ENCODE results near the gene PYHIN1. TPM values are rescaled to one million over a fixed set of nuclear protein-coding genes. Genes with fewer than 3 reads are reported as not detected.
A peak's percentile ranks its signal among the peaks of the same experiment; 100 is the strongest.
"Not testable (repeated sequence)": the region's sequence is repeated elsewhere in the genome, so short reads cannot be mapped to it uniquely, and the experiment has no call there.

PYHIN1 gene
- total and polyA plus RNA-seq, 3 experiments from 2014 or later = 23.9 to 110 (median 24.2) TPM

DNA sequence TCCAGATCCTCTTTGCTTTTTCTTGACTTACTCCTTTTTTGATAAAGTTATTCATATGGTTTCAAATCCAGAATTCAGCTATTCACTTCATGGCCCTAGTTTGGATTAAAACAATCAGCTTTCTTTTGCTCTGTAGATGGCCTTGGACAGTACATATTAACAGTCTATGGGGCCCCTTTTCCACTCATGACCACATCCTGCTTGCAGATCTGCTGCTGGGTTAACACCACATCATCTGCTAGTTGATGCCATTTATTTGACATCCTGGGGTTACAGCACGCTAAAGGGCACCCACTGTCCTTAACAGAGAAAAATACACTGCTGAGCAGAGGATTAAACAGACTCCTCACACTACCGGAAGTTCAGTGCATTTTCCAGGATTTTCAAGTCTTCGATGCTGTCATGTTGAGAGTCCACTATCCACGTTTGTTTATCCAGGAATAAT, 77.4 kb downstream of the PYHIN1 start:
- Histone ChIP-seq H3K36me3 (ENCODE audit: insufficient read depth, low read length) (no peaks in the 10 kb centered on the region), H3K27me3 (ENCODE audit: insufficient read depth, low read length, poor library complexity, severe bottlenecking) (no peaks in the 10 kb centered on the region), H3K9me3 (ENCODE audit: low read length) (no peaks in the 10 kb centered on the region), H3K4me3 (ENCODE audit: low read length) (peak overlapping the region; percentile 87), H3K4me1 (ENCODE audit: insufficient read depth, low read length) (peaks cover 16% of the 10 kb centered on the region), H3K27ac (ENCODE audit: low read depth, low read length) (peak overlapping the region; percentile 46)
- H3K9me3 Mint-ChIP-seq = no peaks in the 10 kb centered on the region
- no peaks in the 10 kb centered on the region for H3K27me3 Mint-ChIP-seq
- H3K4me1 Mint-ChIP-seq = peaks cover 42 to 61% (median 55%) of the 10 kb centered on the region in 3 donors
- peak; percentile 40 to 85 (median 47) for DNase-seq
- peak overlapping the region; percentile 92 to 97 (median 97) for H3K4me3 Mint-ChIP-seq
- peak overlapping the region; percentile 83 to 98 (median 92) for H3K27ac Mint-ChIP-seq
- CTCF ChIA-PET = interaction anchor here (0.7 to 2.0 kb wide), 3 partner anchors 9 to 63 kb away, joined by 3 to 6 read pairs (median 5); no protein-coding TSS in a partner anchor
- peaks cover 4 to 28% (median 5%) of the 10 kb centered on the region in 3 donors for H3K36me3 Mint-ChIP-seq
- POLR2A ChIA-PET = interaction anchor here (0.6 to 1.7 kb wide), 4 partner anchors 10 to 79 kb away, joined by 4 to 5 read pairs (median 4); partner anchors contain the start of gene AIM2

- Histone ChIP-seq H3K36me3 (ENCODE audit: insufficient read depth, low read length) (peaks cover 1% of the 10 kb centered on the region), H3K9me3 (ENCODE audit: low read length) (no peaks in the 10 kb centered on the region), H3K27me3 (ENCODE audit: insufficient read depth, low read length, poor library complexity, severe bottlenecking) (no peaks in the 10 kb centered on the region), H3K4me1 (ENCODE audit: insufficient read depth, low read length) (peaks cover 21% of the 10 kb centered on the region), H3K27ac (ENCODE audit: low read depth, low read length) (peak overlapping the region; percentile 46), H3K4me3 (ENCODE audit: low read length) (peak overlapping the region; percentile 87)
- CTCF ChIA-PET = interaction anchor here (0.7 to 2.0 kb wide), 4 partner anchors 9 to 62 kb away, joined by 3 to 6 read pairs (median 4); no protein-coding TSS in a partner anchor
- H3K4me1 Mint-ChIP-seq = peaks cover 47 to 67% (median 61%) of the 10 kb centered on the region in 3 donors
- POLR2A ChIA-PET = interaction anchor here (1.0 to 1.7 kb wide), 3 partner anchors 11 to 80 kb away, joined by 4 to 5 read pairs (median 4); partner anchors contain the start of gene AIM2
- H3K4me3 Mint-ChIP-seq = peak overlapping the region; percentile 92 to 97 (median 97)
- no peaks in the 10 kb centered on the region for H3K9me3 Mint-ChIP-seq
- peak in 1 of 5 donors; percentile 7 for DNase-seq
- peaks cover 4 to 33% (median 7%) of the 10 kb centered on the region in 3 donors for H3K36me3 Mint-ChIP-seq
- no peaks in the 10 kb centered on the region for H3K27me3 Mint-ChIP-seq
- peak overlapping the region; percentile 83 to 98 (median 92) for H3K27ac Mint-ChIP-seq
Measured at GRCh38 chr1:159009287-159009686, 77.9 kb downstream of the PYHIN1 start.

GRCh38 chr1:159009704-159010361, 78.5 kb downstream of the PYHIN1 start, which contains the start of gene IFI16:
Gene IFI16, plus strand, starts transcription at chr1:159009907. Its CDS starts 4,774 bp downstream, at chr1:159014681.
- Histone ChIP-seq H3K27ac (ENCODE audit: low read depth, low read length) (peak within 1 kb of the TSS; percentile 46), H3K9me3 (ENCODE audit: low read length) (no peaks in the 10 kb centered on the region), H3K4me1 (ENCODE audit: insufficient read depth, low read length) (peaks cover 27% of the 10 kb centered on the region), H3K27me3 (ENCODE audit: insufficient read depth, low read length, poor library complexity, severe bottlenecking) (no peaks in the 10 kb centered on the region), H3K4me3 (ENCODE audit: low read length) (peak within 1 kb of the TSS; percentile 87), H3K36me3 (ENCODE audit: insufficient read depth, low read length) (peaks cover 5% of the 10 kb centered on the region)
- peaks cover 4 to 38% (median 10%) of the 10 kb centered on the region in 3 donors for H3K36me3 Mint-ChIP-seq
- H3K4me3 Mint-ChIP-seq = peak within 1 kb of the TSS; percentile 92 to 97 (median 97)
- CTCF ChIA-PET = interaction anchor here (1.1 to 2.0 kb wide), 3 partner anchors 10 to 62 kb away, joined by 4 to 6 read pairs (median 5); no protein-coding TSS in a partner anchor
- peak within 1 kb of the TSS; percentile 83 to 98 (median 92) for H3K27ac Mint-ChIP-seq
- H3K9me3 Mint-ChIP-seq = no peaks in the 10 kb centered on the region
- H3K27me3 Mint-ChIP-seq = no peaks in the 10 kb centered on the region
- POLR2A ChIA-PET = interaction anchor here (1.2 to 1.7 kb wide), 3 partner anchors 10 to 66 kb away, joined by 4 to 7 read pairs (median 5); partner anchors contain the start of gene AIM2
- peak in 4 of 5 donors; percentile 32 to 68 (median 62) for DNase-seq
- peaks cover 51 to 72% (median 66%) of the 10 kb centered on the region in 3 donors for H3K4me1 Mint-ChIP-seq

- H3K4me3 ChIP-seq (ENCODE audit: low read length) = peak overlapping the region; percentile 87
- peak overlapping the region; percentile 46 for H3K27ac ChIP-seq (ENCODE audit: low read depth, low read length)
- Mint-ChIP-seq H3K27me3 (no peaks in the 10 kb centered on the region), H3K4me3 (peak overlapping the region; percentile 92 to 97 (median 97)), H3K36me3 (peaks cover 7 to 42% (median 15%) of the 10 kb centered on the region in 3 donors), H3K9me3 (no peaks in the 10 kb centered on the region), H3K27ac (peak overlapping the region; percentile 83 to 98 (median 92)), H3K4me1 (peaks cover 56 to 78% (median 70%) of the 10 kb centered on the region in 3 donors)
- H3K4me1 ChIP-seq (ENCODE audit: insufficient read depth, low read length) = peaks cover 33% of the 10 kb centered on the region
- H3K27me3 ChIP-seq (ENCODE audit: insufficient read depth, low read length, poor library complexity, severe bottlenecking) = no peaks in the 10 kb centered on the region
- ChIA-PET POLR2A (interaction anchor here (1.5 kb wide), 1 partner anchor 12 kb away, joined by 7 read pairs; no protein-coding TSS in a partner anchor), CTCF (interaction anchor here (1.1 kb wide), 1 partner anchor 12 kb away, joined by 4 read pairs; no protein-coding TSS in a partner anchor)
- no peak for DNase-seq
- no peaks in the 10 kb centered on the region for H3K9me3 ChIP-seq (ENCODE audit: low read length)
- peaks cover 5% of the 10 kb centered on the region for H3K36me3 ChIP-seq (ENCODE audit: insufficient read depth, low read length)
Measured at GRCh38 chr1:159010391-159010790, 79.0 kb downstream of the PYHIN1 start.

DNA sequence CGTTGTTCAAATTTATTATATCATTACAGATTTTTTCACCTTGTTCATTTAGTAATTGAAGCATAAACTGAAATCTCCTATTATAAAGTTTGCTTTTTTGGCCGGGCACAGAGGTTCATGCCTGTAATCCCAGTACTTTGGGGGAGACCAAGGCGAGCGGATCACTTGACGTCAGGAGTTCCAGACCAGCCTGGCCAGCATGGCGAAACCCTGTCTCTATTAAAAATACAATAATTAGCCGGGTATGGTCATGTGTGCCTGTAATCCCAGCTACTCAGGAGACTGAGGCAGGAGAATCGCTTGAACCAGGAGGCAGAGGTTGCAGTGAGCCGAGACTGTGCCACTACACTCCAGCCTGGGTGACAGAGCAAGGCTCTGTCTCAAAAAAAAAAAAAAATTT, 79.6 kb downstream of the PYHIN1 start:
- Histone ChIP-seq H3K27ac (ENCODE audit: low read depth, low read length) (peak overlapping the region; percentile 46), H3K4me3 (ENCODE audit: low read length) (peak overlapping the region; percentile 87), H3K4me1 (ENCODE audit: insufficient read depth, low read length) (peaks cover 39% of the 10 kb centered on the region), H3K36me3 (ENCODE audit: insufficient read depth, low read length) (peaks cover 11% of the 10 kb centered on the region)
- Mint-ChIP-seq H3K27ac (peak overlapping the region in 7 of 8 donors; percentile 83 to 98 (median 93)), H3K4me3 (peak overlapping the region; percentile 92 to 97 (median 97)), H3K4me1 (peaks cover 60 to 80% (median 71%) of the 10 kb centered on the region in 3 donors), H3K36me3 (peaks cover 12 to 49% (median 19%) of the 10 kb centered on the region in 3 donors)
- DNase-seq; H3K27me3 Mint-ChIP-seq; H3K9me3 Mint-ChIP-seq; H3K27me3 ChIP-seq (ENCODE audit: insufficient read depth, low read length, poor library complexity, severe bottlenecking); H3K9me3 ChIP-seq (ENCODE audit: low read length); CTCF ChIA-PET: not testable (repeated sequence)
- POLR2A ChIA-PET = interaction anchor here (1.5 kb wide), 1 partner anchor 13 kb away, joined by 7 read pairs; no protein-coding TSS in a partner anchor

DNA sequence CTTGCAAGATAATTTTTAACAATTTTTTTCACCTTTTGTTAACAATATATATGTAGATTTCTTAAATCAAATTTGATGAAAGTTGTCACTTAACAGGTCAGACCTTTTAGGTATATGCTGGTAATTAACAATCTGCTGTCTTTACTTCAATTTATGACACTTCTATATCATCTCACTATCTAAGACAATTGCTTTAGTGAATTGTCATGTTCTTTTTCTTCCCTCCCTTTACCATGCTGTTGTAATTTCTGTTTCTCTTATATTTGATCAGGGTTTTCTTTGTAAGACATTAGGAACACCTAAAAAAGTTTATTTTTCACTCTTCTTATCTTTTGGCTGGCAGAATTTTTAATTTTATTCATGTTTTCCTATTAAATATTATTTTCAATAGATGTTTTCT, 80.4 kb downstream of the PYHIN1 start:
- ChIA-PET POLR2A (no interaction called here), CTCF (interaction anchor here (1.4 kb wide), 1 partner anchor 13 kb away, joined by 5 read pairs; no protein-coding TSS in a partner anchor)
- Mint-ChIP-seq H3K27me3 (no peaks in the 10 kb centered on the region), H3K36me3 (peaks cover 14 to 56% (median 20%) of the 10 kb centered on the region in 3 donors), H3K9me3 (no peaks in the 10 kb centered on the region), H3K4me3 (peak overlapping the region; percentile 88 to 94 (median 92)), H3K27ac (peak overlapping the region; percentile 15 to 98 (median 88)), H3K4me1 (peaks cover 60 to 80% (median 71%) of the 10 kb centered on the region in 3 donors)
- peaks cover 46% of the 10 kb centered on the region for H3K4me1 ChIP-seq (ENCODE audit: insufficient read depth, low read length)
- H3K4me3 ChIP-seq (ENCODE audit: low read length) = peak overlapping the region; percentile 48
- no peak for DNase-seq
- H3K27ac ChIP-seq (ENCODE audit: low read depth, low read length) = peak overlapping the region; percentile 40
- no peaks in the 10 kb centered on the region for H3K27me3 ChIP-seq (ENCODE audit: insufficient read depth, low read length, poor library complexity, severe bottlenecking)
- H3K9me3 ChIP-seq (ENCODE audit: low read length) = no peaks in the 10 kb centered on the region
- H3K36me3 ChIP-seq (ENCODE audit: insufficient read depth, low read length) = peaks cover 18% of the 10 kb centered on the region

- Histone ChIP-seq H3K27me3 (ENCODE audit: insufficient read depth, low read length, poor library complexity, severe bottlenecking) (no peaks in the 10 kb centered on the region), H3K4me3 (ENCODE audit: low read length) (peak overlapping the region; percentile 48), H3K4me1 (ENCODE audit: insufficient read depth, low read length) (peaks cover 50% of the 10 kb centered on the region), H3K36me3 (ENCODE audit: insufficient read depth, low read length) (peaks cover 22% of the 10 kb centered on the region), H3K27ac (ENCODE audit: low read depth, low read length) (peak overlapping the region; percentile 40), H3K9me3 (ENCODE audit: low read length) (no peaks in the 10 kb centered on the region)
- Mint-ChIP-seq H3K9me3 (no peaks in the 10 kb centered on the region), H3K27me3 (no peaks in the 10 kb centered on the region), H3K27ac (peak overlapping the region; percentile 79 to 98 (median 88)), H3K4me3 (peak overlapping the region; percentile 88 to 94 (median 92)), H3K36me3 (peaks cover 18 to 61% (median 22%) of the 10 kb centered on the region in 3 donors), H3K4me1 (peaks cover 57 to 78% (median 69%) of the 10 kb centered on the region in 3 donors)
- CTCF ChIA-PET = interaction anchor here (0.8 to 1.4 kb wide), 2 partner anchors 14 to 40 kb away, joined by 3 to 5 read pairs; no protein-coding TSS in a partner anchor
- DNase-seq = peak in 4 of 5 donors; percentile 28 to 61 (median 54)
- POLR2A ChIA-PET = no interaction called here
Measured at GRCh38 chr1:159012495-159012894, 81.1 kb downstream of the PYHIN1 start.
